HUDEP-2 (cell line): ENCODE results near the gene CD200.

Experiments
- DNase-seq, 76 experiments: peaks; one replicate each; lab custom pipeline; 2025; ENCODE audit not compliant: unreplicated experiment in 76 of 76; lab: John Stamatoyannopoulos, UW

CD200 gene

DNA sequence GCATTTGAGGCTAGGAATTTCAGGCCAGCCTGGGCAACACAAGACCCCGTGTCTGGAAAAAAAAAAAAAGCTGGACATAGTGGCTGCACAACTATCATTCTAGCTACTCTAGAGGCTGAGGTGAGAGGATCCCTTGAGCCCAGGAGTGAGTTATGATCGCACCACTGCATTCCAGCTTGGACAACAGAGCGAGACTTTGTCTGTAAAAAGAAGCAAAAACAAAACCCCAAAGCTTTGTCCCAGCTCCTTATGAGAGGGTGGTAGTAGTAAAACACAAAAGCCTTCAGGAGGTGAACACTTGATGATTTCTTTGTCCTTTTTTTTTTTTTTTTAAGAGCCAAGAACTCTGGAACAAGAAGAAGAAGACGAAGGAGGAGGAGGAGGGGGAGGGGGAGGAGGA lies 1.1 kb upstream of the CD200 start:
- no peak for DNase-seq

DNA sequence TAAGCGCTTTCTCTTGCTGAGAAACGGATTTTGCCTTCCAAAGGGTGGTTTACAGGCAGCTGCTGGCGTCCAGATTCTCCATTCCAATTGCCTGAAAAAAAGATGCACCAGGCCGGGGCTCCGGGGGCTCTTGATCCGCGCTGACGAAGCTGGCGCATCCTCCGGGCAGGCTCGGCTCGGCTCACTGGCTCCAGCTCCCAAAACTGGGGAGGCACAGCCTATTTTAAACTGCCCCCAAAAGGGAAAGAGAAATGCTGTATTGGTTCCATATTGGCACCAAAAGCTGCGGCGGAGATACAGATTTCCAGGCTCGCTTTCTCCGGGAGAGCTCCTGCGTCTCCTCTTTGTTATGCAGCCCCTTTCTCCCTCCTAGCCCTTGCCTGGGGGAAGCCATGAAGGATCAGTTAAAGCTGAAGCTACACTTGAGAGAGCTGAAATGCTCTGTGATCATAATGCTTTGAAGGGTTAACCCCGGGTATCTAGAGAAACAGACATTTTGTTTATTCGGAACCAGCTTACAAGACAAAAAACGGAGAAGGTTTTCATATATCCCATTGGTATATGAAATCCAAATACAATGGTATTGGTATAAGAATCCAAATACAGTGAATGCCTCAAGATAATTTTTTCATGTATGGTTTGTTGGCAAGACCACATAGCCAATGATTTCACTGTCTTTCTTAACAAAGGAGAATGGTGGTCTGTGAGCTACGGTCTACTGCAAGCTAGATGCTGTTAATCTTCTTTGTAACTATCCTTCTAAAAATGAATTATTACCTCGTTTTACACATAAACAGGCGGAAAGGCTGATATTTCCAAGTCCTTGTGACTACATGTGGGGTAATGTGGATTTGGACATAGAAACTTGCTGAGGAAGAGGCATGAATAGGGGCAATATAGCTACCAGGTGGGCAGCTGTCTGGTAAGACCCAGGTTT lies 693 bp downstream of the CD200 start:
- DNase-seq: no peak

DNA sequence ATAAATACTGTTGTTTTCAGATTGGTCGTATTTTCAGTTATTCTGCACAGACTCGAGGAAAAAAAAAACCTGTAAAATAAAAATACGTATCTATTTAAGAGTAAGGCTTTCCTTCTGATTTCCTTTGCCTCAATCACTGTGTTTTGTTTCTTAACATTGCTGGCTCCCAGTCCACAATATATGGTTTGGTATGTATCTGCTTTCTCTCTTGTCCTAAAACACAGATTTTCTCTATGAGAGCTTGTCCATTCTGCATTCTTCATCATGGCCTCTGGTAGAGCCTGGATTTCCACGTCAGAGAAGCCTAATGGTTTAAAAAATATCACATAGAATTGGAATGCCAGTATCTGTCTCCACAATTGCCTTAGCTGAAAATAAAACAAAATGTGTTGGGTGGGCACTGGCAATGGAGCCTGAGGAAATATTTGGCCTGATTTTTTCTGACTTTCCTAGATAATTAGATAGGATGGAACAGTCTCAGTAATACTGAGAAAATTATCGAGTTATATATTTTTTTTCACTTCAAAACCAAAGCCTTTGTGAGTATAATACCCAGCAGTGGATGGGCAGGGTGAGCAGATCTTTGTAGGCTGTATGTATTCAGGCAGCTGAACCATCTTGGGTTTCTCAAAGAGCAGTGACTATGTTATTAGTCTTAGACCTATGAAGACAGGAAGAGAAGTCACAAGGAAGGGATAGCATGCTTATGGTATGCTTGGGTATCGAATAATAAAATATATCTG lies 1.9 kb downstream of the CD200 start:
- no peak for DNase-seq

DNA sequence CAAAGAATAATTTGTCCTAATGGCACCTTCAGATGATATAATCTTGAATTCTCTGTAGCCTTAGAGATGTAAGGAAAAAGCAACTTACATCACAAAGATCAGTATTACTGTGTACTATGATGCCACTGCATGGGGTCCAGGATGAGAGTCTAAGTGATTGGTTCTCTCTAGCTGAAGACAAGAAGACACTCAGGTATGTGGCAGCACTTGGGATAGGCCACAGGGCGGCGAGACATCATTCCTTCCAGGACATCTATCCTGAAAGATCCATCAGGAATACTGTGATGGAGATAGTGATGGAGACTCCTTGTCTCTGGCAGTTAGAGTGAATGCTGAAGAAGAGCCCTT lies 2.5 kb downstream of the CD200 start:
- no peak for DNase-seq

DNA sequence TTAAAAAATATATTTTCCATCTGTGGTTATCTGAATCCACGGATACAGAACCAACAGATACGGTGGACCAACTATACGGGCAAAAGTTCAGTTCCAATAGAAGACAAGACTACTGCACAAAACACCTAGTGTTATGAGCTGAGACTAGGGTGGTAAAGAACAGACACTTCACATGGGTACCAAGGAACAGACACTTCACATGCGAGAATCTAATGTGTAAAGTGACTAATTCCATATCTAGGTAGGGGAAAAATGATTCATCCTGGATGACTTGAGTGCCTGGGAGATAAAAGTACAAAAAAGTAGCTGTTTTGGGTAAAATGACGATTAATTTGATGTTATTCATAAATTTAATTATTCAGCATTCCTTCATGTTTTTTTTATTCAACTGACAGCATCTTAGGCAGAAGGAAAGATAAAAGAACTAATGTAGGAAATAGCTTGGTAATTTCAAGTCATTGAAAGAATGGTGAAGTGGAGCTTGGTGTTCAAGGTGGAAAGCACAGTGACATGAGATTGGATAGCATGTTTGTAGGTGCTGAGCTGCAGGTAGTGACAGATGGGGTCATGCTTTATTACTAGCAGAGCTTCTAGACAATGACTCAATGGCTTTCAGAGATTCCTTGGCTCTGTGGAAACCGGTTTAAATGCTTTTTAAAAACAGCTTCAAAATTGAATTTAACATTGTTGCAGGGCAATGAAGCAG lies 5.2 kb downstream of the CD200 start:
- DNase-seq: no peak

DNA sequence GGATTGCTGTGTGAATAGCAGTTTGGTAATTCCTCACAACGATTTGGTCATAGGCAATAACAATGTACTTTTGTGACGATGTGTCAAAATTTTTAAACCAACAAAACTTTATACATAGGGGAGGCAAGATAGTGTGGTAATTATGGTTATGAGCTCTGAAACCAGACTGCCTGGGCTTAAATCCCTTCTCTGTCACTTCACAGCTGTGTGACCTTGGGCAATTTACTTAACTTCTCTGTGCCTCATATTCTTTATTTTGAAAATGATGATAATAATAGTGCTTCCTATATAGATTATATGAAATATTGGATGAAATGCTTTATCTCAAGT lies 5.7 kb downstream of the CD200 start:
- no peak for DNase-seq

DNA sequence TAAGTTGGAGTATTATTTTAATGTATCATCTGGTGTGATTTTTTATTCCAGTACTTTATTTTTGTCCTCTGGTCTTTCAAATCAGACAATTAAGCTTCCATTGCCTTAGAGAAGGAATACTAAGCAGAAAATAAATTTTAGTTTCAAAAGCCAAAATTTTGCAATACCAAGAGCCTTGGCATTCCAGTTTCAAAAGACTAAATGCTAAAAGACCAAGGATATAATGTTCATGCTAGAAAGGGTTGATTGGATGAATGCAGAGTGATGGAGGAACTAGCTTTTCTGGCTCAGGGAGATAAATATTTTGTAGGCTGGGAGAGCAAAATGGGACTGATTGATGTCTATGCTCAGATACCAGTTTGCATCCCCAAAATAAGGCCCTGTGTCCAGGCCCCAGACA lies 6.2 kb downstream of the CD200 start:
- no peak for DNase-seq

DNA sequence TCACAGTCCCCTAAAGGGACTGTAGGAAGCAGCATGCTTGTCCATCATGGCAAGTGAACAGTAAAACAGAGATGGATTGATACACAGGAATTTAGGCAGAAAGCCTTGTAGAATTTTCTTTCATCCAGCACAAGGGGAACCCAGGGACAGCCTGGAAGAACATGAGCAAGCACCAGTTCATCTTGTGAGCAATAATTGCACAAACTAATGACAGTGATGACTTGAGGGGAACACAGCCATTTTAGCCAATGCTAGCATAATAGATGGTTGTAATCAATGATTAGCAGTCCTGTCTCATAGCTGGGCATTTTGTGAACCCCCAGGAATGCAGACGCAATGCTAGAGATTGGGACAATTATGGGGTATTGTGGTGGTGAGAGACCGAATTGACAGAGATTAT lies 6.7 kb downstream of the CD200 start:
- no peak for DNase-seq

DNA sequence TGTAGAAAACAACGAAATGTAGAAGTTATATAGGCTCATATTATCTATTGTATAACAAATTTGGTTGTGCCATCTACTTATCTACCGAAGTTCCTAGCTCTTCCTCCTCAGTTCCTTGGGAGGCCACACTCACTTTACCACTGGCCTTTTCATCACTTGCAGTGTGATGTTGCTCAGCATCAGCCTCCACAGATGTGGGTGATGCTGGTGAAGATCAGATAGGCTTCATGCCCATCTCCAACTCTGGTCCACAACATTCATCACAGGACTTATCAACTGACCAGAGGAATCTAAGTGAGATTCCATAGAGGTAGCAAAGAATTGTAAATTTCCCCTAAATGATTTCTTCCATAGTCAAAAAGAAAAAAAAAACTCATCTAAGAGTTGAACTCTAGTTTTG lies 8.4 kb downstream of the CD200 start:
- DNase-seq: no peak

DNA sequence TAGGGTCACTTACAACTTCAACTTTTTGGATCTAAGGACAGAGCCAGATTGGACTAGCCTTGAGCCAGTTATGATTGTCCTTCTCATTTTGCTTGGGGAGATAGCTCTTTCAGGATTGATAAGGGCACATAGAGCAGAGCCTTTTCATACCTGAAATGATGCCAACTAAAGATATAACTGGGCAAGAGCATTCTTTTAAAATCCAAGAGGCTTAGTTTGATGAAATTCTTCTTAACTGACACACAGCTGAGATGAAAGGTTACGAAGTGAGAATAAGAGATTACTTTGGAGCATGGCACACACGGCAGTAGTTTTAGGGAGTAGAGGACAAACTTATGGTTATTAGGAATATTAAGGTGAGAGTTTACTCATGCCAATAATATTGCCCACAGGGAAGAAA lies 12.7 kb downstream of the CD200 start:
- DNase-seq: no peak

DNA sequence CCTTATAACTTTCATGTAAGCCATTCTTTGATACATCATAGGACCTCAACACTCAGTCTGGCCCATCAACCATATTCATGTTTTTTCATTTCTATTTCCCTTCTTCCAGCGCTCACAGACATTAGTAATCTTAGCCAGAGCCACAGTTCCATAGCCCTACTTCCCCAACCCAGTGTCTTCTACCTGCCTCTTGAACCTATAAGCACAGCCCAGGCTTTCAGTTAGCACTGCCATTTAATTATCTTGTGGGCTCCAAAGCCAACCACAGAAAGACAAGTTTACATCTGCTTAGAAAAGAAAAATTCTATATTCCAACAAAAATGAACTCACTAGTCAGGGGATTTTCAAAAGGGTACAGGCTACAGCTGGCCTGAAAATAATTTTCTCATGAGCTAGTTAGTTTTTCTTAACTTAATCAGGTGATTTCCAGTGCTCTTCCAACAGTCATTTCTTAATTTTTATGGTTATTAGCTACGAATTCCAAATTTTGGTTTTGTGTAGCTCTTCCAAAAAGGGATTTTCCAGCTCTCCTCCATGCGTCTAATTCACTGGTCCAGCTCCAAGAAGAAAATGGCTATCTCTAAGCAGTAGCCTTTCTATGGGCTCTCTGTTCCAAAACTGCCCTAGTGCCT lies 13.7 kb downstream of the CD200 start:
- no peak for DNase-seq

DNA sequence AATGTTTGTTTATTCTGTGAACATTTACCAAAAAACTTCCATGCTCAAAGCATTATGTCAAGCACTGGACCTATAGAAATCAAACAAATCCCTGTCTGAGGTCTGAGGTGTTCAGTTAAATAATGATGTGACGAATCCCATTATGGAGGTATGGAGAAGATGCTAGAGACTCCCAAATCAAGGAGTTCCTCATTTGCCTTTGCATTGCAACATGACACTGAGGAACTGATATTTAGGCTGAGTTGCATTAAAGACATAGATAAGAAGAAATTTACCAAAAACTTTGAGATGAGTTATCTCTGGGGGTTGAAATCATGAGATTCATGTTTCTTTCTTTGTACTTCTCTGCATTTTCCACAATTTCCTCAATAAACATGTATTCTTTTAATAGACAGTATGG lies 16.0 kb downstream of the CD200 start:
- no peak for DNase-seq

DNA sequence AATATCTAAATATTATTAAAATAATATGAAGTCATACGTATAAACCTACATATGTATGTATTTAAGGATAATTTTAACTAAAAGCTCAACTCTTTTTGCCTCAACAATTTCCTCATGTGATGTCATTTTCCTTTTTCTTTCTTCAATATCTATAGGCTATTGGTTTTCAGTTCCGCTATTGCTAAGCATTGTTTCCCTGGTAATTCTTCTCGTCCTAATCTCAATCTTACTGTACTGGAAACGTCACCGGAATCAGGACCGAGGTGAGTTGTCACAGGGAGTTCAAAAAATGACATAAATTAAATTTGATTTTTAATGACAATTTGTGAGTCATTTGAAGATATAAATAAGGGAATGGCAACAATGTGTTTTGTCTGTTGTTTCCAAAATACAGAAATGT lies 16.6 kb downstream of the CD200 start:
- no peak for DNase-seq

DNA sequence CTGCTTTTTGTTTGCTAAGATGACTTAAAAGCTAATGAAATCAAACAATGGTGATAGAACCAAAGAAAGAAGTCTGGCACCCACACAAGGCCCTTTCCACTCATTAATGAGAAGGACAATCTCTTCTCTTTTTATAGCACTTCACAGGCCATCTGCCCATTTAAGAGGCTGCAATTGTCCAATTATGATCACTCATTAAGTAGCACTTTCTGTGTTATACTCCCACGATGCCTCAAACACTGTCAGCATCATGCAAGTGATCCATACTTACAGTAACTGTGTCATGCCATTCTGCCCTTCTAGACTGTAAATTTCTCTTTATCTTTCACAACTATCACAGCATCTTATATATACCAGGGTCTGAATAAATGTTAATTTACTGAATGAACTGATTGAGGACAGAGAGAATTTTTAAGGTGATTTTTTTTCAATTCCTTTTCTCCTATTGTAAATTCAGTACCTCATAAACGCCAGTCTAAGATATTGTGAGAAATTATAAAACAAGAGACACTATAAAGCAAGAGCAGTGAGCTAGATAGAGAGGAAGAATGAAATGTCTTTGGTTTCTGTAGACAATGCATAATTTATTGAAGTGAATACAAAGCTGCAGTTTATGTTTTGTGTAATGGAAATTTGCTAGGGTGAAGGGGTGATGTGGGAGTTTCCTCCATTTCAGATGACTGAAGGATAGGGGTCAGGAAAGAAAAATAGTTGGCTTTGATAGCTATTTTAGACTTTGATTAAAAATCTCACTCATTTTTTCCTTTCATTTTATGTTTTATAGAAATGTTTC lies 17.3 kb downstream of the CD200 start:
- DNase-seq: no peak

DNA sequence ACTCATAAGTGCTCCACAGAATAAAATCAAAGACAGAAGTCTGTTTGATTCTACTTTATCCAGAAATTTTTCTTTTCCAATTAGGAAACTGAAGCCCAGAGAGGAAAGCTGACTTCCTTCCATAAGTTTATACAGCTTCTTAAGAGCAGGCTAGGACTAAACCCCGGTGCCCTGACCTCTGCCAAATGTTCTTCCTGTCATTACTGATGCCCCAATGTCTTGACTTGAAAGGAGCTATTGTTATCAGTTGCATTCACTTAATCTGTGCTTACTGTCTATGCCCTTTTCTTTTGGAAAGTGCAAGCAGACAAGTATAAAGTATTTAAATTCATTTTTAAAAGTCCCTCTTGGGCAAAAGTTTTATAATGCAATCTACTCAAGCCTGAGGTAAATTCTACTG lies 18.1 kb downstream of the CD200 start:
- no peak for DNase-seq

DNA sequence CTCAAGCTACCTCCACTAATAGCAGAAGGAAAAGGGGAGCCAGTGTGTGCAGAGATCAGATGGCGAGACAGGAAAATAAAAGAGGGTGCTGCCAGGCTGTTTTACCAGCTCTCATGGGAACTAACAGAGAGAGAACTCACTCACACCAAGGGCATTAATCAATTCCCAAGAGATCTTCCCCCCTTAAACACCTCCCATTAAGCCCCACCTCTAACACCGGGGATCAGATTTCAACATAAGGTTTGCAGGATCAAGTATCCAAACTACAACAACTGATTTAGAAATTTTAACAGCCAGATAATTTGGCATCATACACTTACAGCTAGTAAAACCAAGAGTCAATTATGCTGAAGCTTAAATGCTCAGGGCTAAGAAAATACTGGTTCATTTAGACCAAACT lies 18.9 kb downstream of the CD200 start:
- no peak for DNase-seq

DNA sequence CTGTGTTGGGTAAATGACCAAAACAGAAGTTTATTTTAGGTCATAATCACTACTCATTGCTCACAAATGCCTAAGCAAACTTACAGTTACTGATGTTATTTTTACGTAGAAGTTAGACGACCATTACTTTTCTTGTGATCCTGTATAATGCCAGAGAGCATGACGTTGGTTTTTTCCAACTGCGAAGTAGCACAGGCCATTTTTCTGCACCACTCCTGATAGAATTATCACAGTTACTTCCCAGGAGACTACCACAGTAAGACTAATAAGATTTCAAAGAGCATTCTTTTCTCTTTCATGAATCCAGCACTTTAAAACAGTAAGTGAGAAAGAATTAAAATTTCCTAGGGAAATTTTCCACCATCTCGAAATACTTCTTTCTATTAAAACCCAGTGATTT lies 19.8 kb downstream of the CD200 start:
- no peak for DNase-seq

DNA sequence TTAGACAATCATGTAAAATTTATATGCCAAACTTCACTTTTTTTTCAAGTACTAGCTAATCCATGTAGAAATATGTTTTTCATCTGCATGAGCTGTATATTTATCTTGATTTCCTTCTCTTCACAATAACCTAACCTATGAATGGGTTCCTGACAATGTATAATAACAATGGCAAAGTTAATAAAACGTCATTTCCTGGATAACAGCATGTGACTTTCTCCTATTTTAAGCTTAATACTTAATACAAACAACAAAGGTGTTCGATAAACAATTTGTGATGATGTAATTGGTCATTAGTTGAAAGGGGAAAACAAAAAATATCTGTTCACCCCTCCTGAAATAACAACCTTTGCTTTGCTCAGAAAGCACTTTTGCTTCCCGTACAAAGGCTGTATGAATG lies 20.4 kb downstream of the CD200 start:
- DNase-seq: no peak

DNA sequence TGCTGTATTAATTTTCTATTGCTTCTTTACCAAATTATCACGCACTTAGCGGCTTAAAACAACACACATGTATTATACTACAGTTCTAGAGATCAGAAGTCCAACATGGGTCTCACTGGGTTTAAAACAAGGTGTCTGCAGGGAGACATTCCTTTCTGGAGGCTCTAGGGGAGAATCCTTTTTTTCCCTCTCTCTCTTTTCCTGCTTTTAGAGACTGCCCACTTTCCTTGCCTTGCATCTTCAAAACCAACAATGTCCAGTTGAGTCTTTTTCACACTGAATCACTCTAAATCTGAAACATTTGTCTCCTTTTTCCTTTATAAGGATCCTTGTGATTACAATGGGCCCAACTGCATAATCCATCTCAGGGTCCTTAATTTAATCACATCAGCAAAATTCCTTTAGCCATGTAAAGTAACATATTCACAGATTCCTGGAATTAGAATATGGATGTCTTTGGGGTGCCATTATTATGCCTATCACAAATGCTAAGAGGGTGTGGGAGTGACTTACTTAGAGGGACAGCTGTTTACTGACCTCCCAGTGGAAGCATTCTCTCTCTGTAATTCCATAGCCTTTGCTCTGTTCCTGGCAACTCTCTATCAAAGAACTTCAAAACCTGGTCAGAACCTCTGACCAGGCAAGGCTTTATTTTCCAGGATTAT lies 21.8 kb downstream of the CD200 start:
- DNase-seq: no peak

DNA sequence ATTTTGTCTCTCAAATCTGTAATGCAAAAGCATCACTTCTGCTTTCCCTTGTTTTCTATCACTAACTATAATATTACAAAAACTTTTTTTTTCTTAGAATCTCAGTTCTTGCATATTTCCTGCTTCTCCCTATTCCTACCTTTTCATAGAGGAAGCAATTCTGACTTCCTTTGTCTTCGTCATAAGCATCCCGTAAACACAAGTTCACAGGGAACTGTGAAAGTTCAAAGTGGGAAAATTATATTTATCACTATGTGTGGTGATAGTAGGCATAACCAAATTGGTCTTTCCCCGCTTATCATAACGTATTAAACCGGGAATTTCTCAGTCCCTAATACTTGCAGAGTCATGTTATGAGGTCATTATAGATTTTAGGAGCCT lies 22.3 kb downstream of the CD200 start:
- DNase-seq: no peak
